CD4-positive, alpha-beta T cell treated with Interleukin-12 subunit alpha and Interleukin-12 subunit beta, for 1 hour (primary cell): ENCODE data around the gene PEA15.

Experiments
- DNase-seq: peaks from one replicate; pipeline ENCODE4 v3.0.0-alpha.2; 2020

The PEA15 gene

DNA sequence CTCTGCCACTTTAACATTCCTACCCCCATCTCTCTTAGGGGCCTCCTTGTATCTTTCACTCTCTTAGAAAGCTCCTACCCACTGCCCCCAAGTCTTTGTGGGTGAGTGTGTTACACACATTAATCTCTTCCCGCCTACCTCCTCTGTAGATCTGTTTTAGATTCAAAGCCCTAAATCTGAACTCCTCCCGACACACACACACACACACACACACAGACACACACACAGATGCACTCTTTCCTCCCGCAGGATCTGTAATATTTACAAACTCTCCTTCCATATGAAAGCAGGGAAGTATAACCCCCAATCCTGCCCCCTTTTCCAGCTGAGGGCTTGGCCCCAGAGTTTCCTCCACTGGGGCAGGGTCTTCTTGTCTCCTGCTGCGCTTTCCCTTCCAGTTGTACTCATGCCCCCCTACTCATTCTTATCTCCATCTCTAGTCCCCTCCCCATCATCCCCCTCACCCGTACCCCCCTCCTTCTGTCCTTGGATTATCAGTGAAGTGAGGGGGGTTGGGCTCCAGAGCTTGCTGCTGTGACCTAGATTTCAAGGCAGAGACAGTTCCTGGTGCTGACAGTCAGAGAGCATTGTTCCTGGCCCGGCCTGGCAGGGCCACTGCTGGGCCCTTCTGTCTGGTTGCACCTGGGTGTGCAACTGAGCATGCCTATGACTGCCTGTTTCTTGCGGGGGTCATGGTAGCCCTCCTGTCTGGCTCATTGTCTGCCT, 4.3 kb downstream of the PEA15 start:
- no peak for DNase-seq

DNA sequence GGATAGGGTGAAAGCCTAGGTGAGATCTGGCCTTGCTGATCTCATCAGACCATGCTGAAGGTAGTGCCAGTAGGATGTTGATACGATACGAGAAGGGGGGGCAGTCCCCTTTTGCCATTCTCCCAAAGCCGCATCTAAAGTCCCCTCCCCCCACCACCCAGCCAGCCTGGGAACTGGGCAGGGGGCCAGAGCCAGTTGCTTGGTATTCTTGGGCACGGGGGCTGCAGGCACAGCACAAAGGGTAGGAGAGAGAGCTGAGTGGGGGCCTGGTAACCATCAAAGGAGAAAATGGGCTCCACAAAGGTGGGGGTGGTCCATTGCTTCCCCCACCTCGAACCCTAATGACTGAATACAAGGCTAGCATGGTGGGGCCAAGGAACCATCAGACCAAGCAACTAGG, 5.4 kb downstream of the PEA15 start:
- no peak for DNase-seq

DNA sequence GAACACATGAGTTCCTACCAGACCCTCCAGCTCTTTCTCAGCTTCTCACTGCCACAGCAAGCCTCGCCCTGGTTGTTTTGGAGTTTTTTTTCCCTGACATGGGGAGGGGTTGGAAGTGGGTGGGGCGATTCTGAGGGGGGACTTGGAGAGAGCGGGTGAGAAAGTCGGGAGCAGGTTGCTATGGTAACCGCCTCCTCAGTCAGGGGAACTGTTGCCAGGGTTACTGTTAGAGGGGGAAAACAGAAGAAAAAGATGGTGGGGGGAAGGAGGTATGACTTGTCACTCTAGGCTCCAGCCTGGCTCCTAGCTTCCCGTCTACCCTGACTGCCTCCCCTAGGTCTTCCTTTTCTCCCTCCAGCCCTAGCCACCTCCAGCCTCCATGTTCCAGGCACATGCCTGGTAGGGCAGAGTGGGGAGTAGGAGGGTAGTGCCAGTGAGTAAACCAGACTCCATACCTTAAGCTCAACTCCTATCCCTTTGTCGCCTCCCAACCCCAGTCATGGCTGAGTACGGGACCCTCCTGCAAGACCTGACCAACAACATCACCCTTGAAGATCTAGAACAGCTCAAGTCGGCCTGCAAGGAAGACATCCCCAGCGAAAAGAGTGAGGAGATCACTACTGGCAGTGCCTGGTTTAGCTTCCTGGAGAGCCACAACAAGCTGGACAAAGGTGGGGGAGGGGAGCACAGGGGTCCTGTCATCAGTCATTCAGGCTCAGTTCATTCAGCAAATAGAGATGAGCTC, 6.0 kb downstream of the PEA15 start:
- no peak for DNase-seq

GRCh38 chr1:160214481-160215140, 9.4 kb downstream of the PEA15 start:
- no peak for DNase-seq

- no peak for DNase-seq
These were observed 11.1 kb downstream of the PEA15 start for GRCh38 chr1:160216301-160216700.

DNA sequence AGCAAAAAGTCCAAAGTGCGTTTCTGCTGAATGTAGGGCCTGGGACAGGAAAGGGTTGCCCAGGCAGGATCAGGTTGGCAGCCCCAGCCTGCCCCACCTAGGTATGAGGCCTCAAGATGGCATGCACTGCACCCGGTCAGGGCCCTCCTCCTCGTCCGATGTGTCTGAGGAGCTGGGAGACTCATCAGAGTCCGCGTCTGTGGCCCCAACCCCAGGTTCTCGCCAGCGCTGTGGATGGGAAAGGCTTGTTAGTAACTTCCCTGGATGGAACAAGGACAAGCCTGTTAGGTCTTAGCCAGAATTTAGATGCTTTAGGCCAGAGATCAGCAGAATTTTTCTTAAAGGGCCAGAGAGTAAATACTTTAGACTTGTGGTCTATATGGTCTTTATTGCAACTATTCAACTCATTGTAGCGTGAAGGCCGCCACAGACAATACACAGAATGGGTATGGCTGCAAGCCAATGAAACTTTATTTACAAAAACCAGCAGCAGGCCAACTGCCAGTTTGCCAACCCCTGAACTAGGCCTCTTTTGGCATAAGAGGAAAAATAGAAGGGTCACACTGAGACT, 12.4 kb downstream of the PEA15 start:
- DNase-seq = no peak

- DNase-seq = no peak
These were observed 14.1 kb downstream of the PEA15 start for GRCh38 chr1:160219062-160219929.

DNA sequence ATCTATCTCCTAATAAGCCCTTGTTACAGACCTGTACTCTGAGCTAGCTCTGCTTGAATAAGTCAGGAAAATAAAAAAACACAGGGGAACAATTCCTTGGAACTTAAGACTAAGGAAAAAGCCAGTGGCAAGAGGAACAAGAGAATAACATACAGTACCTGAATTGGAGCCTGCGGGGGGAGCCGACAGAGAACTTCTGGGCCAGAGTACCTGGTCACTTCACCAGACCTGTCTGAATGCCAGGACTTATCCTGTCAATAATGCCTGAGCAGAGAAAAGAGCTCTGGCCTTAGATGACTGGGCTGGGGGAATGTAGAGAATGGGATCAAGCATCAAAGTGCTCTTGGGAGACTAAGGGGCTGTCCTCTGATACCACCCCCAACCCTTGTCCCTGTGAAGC, 15.1 kb downstream of the PEA15 start:
- DNase-seq = no peak

GRCh38 chr1:160221089-160221488, 15.9 kb downstream of the PEA15 start:
- DNase-seq = no peak

GRCh38 chr1:160222546-160222945, 17.4 kb downstream of the PEA15 start:
- DNase-seq = no peak

GRCh38 chr1:160224606-160225005, 19.4 kb downstream of the PEA15 start:
- no peak for DNase-seq

DNA sequence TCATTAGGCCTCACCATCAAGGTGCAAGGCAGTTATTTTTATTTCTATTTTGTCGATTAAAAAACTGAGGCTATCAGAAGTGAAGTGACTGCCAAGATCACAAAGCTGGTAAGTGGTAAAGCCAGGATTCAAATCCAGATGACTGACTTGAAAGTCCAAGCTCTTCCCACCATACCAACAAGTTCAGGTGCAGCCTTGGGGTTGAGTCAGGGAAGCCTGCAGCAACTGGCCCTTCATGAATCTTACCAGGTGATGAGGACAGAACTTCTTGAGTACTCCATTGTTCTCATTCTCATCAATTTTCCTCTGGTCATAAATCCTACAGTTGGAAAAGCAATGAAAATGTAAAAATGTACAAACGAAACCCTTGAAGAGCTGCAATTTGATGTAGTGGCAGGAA, 20.2 kb downstream of the PEA15 start:
- no peak for DNase-seq

- no peak for DNase-seq
These were observed 21.4 kb downstream of the PEA15 start for GRCh38 chr1:160226623-160227022.

DNA sequence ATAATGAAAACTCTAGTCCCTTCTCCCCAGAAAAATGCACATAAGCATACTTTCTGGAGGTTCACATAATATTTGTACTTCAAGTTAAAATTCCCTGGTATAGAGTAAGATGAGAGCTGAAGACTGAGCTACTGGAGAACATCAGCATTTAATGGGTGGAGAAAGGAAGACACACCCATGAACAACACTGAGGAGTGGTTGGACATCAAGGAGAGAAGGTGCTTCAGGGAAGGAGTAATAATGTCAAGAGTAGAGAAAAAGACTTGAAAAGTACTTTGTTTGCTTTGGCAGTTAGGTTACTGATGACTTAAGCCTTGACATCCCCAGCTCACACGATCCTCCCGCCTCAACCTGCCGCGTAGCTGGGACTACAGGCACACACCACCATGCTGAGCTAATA, 21.9 kb downstream of the PEA15 start:
- DNase-seq = no peak

DNA sequence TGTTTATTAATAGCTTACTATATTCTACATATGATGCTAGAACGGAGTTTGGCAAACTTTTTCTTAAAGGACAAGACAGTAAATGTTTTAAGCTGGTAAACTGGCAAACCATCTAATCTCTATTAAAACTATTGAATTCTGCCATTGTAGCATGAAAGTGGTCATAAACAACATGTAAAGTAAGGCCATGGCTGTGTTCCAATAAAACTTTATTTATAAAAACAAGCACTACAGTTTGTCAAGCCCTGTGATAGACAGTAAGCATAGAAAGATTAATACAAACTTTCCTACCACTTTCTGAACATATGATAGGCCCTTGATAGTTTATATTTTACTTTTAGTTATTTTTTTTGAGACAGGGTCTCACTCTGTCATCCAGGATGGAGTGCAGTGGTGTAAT, 22.4 kb downstream of the PEA15 start:
- no peak for DNase-seq

GRCh38 chr1:160228431-160228830, 23.2 kb downstream of the PEA15 start:
- no peak for DNase-seq

GRCh38 chr1:160232911-160233310, 27.7 kb downstream of the PEA15 start:
- no peak for DNase-seq

DNA sequence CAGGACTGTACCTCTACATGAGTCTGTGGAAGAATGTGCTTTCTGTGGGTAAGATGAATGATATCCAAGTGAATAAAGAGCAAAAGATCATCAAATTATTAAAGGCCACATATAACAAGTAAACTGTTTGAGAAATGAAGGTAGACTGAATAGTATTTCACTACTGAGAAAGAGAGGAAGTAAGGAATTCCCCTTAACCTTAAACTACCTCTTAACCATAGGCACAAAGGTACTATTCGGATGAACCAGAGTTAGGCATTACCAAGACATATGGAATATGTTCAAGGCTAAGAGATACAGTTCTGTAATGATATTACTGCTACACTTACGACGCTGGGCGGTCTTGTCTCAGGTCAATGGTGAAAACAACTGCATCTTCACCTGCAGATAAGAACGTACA, 31.6 kb downstream of the PEA15 start:
- no peak for DNase-seq

DNA sequence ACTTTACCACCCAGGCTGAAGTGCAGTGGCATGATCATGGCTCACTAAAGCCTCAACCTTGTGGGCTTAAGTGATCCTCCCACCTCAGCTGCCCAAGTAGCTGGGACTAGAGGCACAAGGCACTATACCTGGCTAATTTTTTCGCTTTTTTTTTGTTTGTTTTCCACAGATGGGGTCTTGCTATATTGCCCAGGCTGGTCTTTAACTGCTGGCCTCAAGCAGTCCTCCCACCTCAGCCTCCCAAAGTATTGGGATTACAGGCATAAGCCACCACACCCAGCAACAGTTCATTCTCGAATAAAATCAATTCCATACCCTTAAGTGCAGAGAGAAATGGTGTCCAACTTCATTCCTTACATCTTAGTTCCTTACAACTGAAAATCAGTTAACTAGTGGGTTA, 32.4 kb downstream of the PEA15 start:
- no peak for DNase-seq

GRCh38 chr1:160238408-160238807, 33.2 kb downstream of the PEA15 start:
- DNase-seq = no peak

DNA sequence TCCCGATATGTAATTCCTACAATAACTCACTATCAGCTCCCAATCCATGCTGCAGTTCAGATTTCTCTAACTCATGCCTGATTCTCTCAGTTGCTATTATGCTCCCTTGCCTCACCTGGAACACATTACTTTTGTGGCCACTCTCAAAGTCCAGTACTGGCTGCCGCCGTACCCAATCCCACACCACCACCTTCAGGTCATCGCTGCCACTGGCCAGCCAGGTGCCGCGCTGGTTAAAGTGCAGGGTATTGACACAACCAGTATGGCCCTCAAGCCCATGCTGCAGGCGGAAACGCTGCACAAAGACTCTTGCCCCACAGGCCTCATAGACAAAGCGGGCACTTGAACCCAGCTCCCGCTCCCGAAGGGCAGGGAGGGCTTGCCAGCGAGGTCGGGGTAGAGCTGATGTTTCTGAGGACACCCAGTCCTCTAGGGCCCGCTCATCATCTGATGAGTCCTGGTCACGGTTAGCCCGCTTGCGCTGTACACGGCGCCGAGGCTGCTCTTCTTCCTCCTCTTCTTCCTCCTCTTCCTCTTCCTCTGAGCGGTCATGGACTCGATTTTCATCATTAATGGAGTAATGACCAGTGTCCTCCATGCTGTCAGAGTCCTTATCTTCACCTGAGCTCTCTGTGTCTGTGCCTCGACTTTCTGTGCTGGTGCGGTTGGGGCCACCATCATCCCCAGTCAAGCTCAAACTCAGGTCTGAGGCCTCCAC, 34.6 kb downstream of the PEA15 start:
- DNase-seq = no peak

DNA sequence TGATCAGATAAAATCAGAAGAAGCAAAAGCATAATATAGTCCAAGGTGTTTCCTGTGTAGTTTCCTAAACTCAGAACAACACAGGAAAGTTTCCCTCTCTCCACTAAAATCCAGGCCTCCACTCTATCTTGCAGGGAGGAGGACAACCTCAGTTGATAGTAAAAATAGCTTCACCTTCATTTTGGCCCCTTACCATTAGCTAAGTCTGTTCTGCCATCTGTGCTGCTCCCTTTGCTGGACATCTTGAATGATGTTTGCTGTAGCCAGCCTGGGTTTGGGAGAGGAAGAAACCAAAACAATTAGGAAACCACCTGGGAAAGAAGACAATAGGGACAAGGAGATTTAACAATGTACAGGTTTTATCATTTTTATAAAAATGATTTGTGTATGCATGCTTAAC, 38.6 kb downstream of the PEA15 start:
- no peak for DNase-seq
